ENCODE data around the gene FOXO1. TPM values are rescaled to one million over a fixed set of nuclear protein-coding genes. Genes with fewer than 3 reads are reported as not detected.

The FOXO1 gene
- total and polyA plus RNA-seq, 2 donors (not counting 1 experiment from before 2014, with no cell fraction given) = 1.9 to 2.5 TPM

GRCh38 chr13:40576369-40576768 lies 90.1 kb downstream of the FOXO1 start:
- TF ChIP-seq CTCF (conservative IDR thresholded peaks at IDR 0.05 in 1 of 2, IDR thresholded peaks at IDR 0.05 in 1 of 2; ENCODE audit: low read depth in 1 of 2, low read length in 2 of 2) = no peak
- no peak for TF ChIP-seq EZH2 (IDR thresholded peaks at IDR 0.05; ENCODE audit: low read length, missing control alignments)
- Histone ChIP-seq H3K27me3 (ENCODE audit: control insufficient read depth, insufficient read depth, low read length) (no peaks in the 10 kb centered on the region), H3K27ac (ENCODE audit: insufficient read depth, low read length) (no peak overlapping the region), H3K79me2 (ENCODE audit: control insufficient read depth, insufficient read depth, low read length) (no peaks in the 10 kb centered on the region), H3K9me3 (ENCODE audit: control insufficient read depth, insufficient read depth, low read depth, low read length) (no peaks in the 10 kb centered on the region), H3K4me2 (ENCODE audit: extremely low read depth, insufficient read depth, low read length) (no peak overlapping the region), H3K9ac (ENCODE audit: insufficient read depth, low read length) (no peak overlapping the region), H2AFZ (ENCODE audit: low read length) (no peak overlapping the region), H3K4me1 (ENCODE audit: control insufficient read depth, extremely low read depth, insufficient read depth, low read length) (no peaks in the 10 kb centered on the region), H3K4me3 (replicated peaks in 1 of 4; ENCODE audit: control extremely low read depth in 1 of 4, insufficient read depth in 1 of 4, low read depth in 3 of 4, low read length in 4 of 4) (no peak overlapping the region), H4K20me1 (ENCODE audit: control insufficient read depth, extremely low read depth, insufficient read depth, low read length) (no peaks in the 10 kb centered on the region), H3K36me3 (ENCODE audit: control insufficient read depth, insufficient read depth, low read length) (no peaks in the 10 kb centered on the region)
- DNase-seq (ENCODE audit: low read depth in 2 of 2) = no peak

- no peak for DNase-seq (ENCODE audit: low read depth in 2 of 2)
- Histone ChIP-seq H3K4me3 (replicated peaks in 1 of 4; ENCODE audit: control extremely low read depth in 1 of 4, insufficient read depth in 1 of 4, low read depth in 3 of 4, low read length in 4 of 4) (no peak overlapping the region), H3K4me2 (ENCODE audit: extremely low read depth, insufficient read depth, low read length) (no peak overlapping the region), H2AFZ (ENCODE audit: low read length) (no peak overlapping the region), H3K9ac (ENCODE audit: insufficient read depth, low read length) (no peak overlapping the region), H3K9me3 (ENCODE audit: control insufficient read depth, insufficient read depth, low read depth, low read length) (no peaks in the 10 kb centered on the region), H3K27ac (ENCODE audit: insufficient read depth, low read length) (no peak overlapping the region), H3K36me3 (ENCODE audit: control insufficient read depth, insufficient read depth, low read length) (no peaks in the 10 kb centered on the region), H4K20me1 (ENCODE audit: control insufficient read depth, extremely low read depth, insufficient read depth, low read length) (no peaks in the 10 kb centered on the region), H3K79me2 (ENCODE audit: control insufficient read depth, insufficient read depth, low read length) (no peaks in the 10 kb centered on the region), H3K27me3 (ENCODE audit: control insufficient read depth, insufficient read depth, low read length) (no peaks in the 10 kb centered on the region), H3K4me1 (ENCODE audit: control insufficient read depth, extremely low read depth, insufficient read depth, low read length) (no peaks in the 10 kb centered on the region)
- TF ChIP-seq EZH2 (IDR thresholded peaks at IDR 0.05; ENCODE audit: low read length, missing control alignments) (no peak), CTCF (conservative IDR thresholded peaks at IDR 0.05 in 1 of 2, IDR thresholded peaks at IDR 0.05 in 1 of 2; ENCODE audit: low read depth in 1 of 2, low read length in 2 of 2) (no peak)
Observed at GRCh38 chr13:40572961-40573360, 93.5 kb downstream of the FOXO1 start.

- Histone ChIP-seq H3K27ac (ENCODE audit: insufficient read depth, low read length) (no peak overlapping the region), H4K20me1 (ENCODE audit: control insufficient read depth, extremely low read depth, insufficient read depth, low read length) (no peaks in the 10 kb centered on the region)
- TF ChIP-seq EZH2 (IDR thresholded peaks at IDR 0.05; ENCODE audit: low read length, missing control alignments) (no peak), CTCF (conservative IDR thresholded peaks at IDR 0.05 in 1 of 2, IDR thresholded peaks at IDR 0.05 in 1 of 2; ENCODE audit: low read depth in 1 of 2, low read length in 2 of 2) (no peak)
Observed at GRCh38 chr13:40571338-40571963, 95.0 kb downstream of the FOXO1 start.

More at GRCh38 chr13:40571338-40571963, 95.0 kb downstream of the FOXO1 start:
- Histone ChIP-seq H3K4me2 (ENCODE audit: extremely low read depth, insufficient read depth, low read length) (no peak overlapping the region), H3K27me3 (ENCODE audit: control insufficient read depth, insufficient read depth, low read length) (no peaks in the 10 kb centered on the region), H3K4me3 (replicated peaks in 1 of 4; ENCODE audit: control extremely low read depth in 1 of 4, insufficient read depth in 1 of 4, low read depth in 3 of 4, low read length in 4 of 4) (no peak overlapping the region), H3K79me2 (ENCODE audit: control insufficient read depth, insufficient read depth, low read length) (no peaks in the 10 kb centered on the region), H3K9me3 (ENCODE audit: control insufficient read depth, insufficient read depth, low read depth, low read length) (no peaks in the 10 kb centered on the region), H3K9ac (ENCODE audit: insufficient read depth, low read length) (no peak overlapping the region), H3K4me1 (ENCODE audit: control insufficient read depth, extremely low read depth, insufficient read depth, low read length) (no peaks in the 10 kb centered on the region), H3K36me3 (ENCODE audit: control insufficient read depth, insufficient read depth, low read length) (no peaks in the 10 kb centered on the region), H2AFZ (ENCODE audit: low read length) (no peak overlapping the region)
- no peak for DNase-seq (ENCODE audit: low read depth in 2 of 2)
